Measurements from ENCODE around the gene CTBS. TPM values are rescaled to one million over a fixed set of nuclear protein-coding genes. Genes with fewer than 3 reads are reported as not detected.

Gene CTBS
- total and polyA plus RNA-seq, 2 of the 13 experiments (the other 11 are each of a cell fraction or from before 2014, with no cell fraction given): 4.7 to 12.4 TPM

DNA sequence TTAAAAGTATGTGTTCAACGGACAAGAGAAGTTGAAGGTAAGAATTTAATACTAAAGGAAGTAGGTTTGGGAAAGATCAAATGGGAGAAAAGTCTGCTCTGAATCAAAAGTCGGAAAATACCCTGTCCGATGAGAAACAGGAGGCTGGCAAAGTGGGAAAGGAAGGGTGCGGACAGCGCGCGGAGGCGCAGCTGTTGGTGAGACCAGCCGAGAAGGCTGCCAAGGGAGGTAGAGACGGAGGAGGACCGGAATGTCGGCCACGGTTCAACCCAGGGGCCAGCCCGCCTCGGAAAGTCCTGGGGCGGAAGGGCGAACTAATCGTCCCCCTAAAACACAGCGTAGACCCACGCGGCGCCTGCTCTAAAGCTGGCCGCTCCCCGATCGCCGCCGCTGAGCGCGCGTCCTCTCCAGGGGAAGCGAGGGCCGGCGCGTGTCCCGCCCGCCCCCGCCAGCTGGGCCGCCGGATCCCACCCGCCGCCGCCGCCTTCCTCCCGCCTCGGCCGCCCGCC is 68.7 kb downstream of the CTBS start (continued):
- TF ChIP-seq, protein P1, sequence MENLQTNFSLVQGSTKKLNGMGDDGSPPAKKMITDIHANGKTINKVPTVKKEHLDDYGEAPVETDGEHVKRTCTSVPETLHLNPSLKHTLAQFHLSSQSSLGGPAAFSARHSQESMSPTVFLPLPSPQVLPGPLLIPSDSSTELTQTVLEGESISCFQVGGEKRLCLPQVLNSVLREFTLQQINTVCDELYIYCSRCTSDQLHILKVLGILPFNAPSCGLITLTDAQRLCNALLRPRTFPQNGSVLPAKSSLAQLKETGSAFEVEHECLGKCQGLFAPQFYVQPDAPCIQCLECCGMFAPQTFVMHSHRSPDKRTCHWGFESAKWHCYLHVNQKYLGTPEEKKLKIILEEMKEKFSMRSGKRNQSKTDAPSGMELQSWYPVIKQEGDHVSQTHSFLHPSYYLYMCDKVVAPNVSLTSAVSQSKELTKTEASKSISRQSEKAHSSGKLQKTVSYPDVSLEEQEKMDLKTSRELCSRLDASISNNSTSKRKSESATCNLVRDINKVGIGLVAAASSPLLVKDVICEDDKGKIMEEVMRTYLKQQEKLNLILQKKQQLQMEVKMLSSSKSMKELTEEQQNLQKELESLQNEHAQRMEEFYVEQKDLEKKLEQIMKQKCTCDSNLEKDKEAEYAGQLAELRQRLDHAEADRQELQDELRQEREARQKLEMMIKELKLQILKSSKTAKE (CRISPR knock-in tag; IDR thresholded peaks at IDR 0.05; ENCODE audit: borderline replicate concordance): 0 out of 2 replicates have a peak, but pooled peaks have one; percentile 6
- TF ChIP-seq ZEB1 (IDR thresholded peaks at IDR 0.05; ENCODE audit: insufficient replicate concordance, low read depth) (no peak), ASH2L (IDR thresholded peaks at IDR 0.05; ENCODE audit: insufficient read length, low read depth, low read length) (peak; percentile 16), KAT7 (CRISPR knock-in tag; IDR thresholded peaks at IDR 0.05; ENCODE audit: borderline replicate concordance) (no peak), SPEN (CRISPR knock-in tag; IDR thresholded peaks at IDR 0.05; ENCODE audit: low read depth) (no peak), TAF15 (IDR thresholded peaks at IDR 0.05; ENCODE audit: low read depth, low read length, poor library complexity, severe bottlenecking) (no peak), HNRNPK (IDR thresholded peaks at IDR 0.05; ENCODE audit: low read depth, low read length, poor library complexity, severe bottlenecking) (no peak)
- TF ChIP-seq, protein P2, sequence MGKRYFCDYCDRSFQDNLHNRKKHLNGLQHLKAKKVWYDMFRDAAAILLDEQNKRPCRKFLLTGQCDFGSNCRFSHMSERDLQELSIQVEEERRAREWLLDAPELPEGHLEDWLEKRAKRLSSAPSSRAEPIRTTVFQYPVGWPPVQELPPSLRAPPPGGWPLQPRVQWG (CRISPR knock-in tag; IDR thresholded peaks at IDR 0.05; ENCODE audit: borderline replicate concordance, low read depth): no peak
- TF ChIP-seq, protein P3, sequence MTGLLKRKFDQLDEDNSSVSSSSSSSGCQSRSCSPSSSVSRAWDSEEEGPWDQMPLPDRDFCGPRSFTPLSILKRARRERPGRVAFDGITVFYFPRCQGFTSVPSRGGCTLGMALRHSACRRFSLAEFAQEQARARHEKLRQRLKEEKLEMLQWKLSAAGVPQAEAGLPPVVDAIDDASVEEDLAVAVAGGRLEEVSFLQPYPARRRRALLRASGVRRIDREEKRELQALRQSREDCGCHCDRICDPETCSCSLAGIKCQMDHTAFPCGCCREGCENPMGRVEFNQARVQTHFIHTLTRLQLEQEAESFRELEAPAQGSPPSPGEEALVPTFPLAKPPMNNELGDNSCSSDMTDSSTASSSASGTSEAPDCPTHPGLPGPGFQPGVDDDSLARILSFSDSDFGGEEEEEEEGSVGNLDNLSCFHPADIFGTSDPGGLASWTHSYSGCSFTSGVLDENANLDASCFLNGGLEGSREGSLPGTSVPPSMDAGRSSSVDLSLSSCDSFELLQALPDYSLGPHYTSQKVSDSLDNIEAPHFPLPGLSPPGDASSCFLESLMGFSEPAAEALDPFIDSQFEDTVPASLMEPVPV (CRISPR knock-in tag; IDR thresholded peaks at IDR 0.05): no peak
- TF ChIP-seq, protein P4, sequence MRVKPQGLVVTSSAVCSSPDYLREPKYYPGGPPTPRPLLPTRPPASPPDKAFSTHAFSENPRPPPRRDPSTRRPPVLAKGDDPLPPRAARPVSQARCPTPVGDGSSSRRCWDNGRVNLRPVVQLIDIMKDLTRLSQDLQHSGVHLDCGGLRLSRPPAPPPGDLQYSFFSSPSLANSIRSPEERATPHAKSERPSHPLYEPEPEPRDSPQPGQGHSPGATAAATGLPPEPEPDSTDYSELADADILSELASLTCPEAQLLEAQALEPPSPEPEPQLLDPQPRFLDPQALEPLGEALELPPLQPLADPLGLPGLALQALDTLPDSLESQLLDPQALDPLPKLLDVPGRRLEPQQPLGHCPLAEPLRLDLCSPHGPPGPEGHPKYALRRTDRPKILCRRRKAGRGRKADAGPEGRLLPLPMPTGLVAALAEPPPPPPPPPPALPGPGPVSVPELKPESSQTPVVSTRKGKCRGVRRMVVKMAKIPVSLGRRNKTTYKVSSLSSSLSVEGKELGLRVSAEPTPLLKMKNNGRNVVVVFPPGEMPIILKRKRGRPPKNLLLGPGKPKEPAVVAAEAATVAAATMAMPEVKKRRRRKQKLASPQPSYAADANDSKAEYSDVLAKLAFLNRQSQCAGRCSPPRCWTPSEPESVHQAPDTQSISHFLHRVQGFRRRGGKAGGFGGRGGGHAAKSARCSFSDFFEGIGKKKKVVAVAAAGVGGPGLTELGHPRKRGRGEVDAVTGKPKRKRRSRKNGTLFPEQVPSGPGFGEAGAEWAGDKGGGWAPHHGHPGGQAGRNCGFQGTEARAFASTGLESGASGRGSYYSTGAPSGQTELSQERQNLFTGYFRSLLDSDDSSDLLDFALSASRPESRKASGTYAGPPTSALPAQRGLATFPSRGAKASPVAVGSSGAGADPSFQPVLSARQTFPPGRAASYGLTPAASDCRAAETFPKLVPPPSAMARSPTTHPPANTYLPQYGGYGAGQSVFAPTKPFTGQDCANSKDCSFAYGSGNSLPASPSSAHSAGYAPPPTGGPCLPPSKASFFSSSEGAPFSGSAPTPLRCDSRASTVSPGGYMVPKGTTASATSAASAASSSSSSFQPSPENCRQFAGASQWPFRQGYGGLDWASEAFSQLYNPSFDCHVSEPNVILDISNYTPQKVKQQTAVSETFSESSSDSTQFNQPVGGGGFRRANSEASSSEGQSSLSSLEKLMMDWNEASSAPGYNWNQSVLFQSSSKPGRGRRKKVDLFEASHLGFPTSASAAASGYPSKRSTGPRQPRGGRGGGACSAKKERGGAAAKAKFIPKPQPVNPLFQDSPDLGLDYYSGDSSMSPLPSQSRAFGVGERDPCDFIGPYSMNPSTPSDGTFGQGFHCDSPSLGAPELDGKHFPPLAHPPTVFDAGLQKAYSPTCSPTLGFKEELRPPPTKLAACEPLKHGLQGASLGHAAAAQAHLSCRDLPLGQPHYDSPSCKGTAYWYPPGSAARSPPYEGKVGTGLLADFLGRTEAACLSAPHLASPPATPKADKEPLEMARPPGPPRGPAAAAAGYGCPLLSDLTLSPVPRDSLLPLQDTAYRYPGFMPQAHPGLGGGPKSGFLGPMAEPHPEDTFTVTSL (CRISPR knock-in tag; IDR thresholded peaks at IDR 0.05; ENCODE audit: borderline replicate concordance): no peak
- TF ChIP-seq, protein P5, sequence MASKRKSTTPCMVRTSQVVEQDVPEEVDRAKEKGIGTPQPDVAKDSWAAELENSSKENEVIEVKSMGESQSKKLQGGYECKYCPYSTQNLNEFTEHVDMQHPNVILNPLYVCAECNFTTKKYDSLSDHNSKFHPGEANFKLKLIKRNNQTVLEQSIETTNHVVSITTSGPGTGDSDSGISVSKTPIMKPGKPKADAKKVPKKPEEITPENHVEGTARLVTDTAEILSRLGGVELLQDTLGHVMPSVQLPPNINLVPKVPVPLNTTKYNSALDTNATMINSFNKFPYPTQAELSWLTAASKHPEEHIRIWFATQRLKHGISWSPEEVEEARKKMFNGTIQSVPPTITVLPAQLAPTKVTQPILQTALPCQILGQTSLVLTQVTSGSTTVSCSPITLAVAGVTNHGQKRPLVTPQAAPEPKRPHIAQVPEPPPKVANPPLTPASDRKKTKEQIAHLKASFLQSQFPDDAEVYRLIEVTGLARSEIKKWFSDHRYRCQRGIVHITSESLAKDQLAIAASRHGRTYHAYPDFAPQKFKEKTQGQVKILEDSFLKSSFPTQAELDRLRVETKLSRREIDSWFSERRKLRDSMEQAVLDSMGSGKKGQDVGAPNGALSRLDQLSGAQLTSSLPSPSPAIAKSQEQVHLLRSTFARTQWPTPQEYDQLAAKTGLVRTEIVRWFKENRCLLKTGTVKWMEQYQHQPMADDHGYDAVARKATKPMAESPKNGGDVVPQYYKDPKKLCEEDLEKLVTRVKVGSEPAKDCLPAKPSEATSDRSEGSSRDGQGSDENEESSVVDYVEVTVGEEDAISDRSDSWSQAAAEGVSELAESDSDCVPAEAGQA (IDR thresholded peaks at IDR 0.05; ENCODE audit: low read depth): no peak
- TF ChIP-seq, protein P5 (CRISPR knock-in tag; IDR thresholded peaks at IDR 0.05; ENCODE audit: borderline replicate concordance): no peak

Measured in HepG2 (cell line).